HG03060 (cell line): ENCODE measurements around the gene PRSS36.
"Not testable (repeated sequence)": the region's sequence is repeated elsewhere in the genome, so short reads cannot be mapped to it uniquely, and the experiment has no call there.

ENCODE experiments used
- ATAC-seq: cut with Tn5 transposase; IDR thresholded peaks from one replicate; pipeline ENCODE4 v1.9.1; 2021; ENCODE audit warnings: low read depth, moderate number of reproducible peaks; ENCODE audit not compliant: unreplicated experiment

The PRSS36 gene

GRCh38 chr16:31184888-31185287, 35.0 kb upstream of the PRSS36 start:
- no peak for ATAC-seq

- no peak for ATAC-seq
Measured at GRCh38 chr16:31183432-31184428, 33.9 kb upstream of the PRSS36 start.

- ATAC-seq = no peak
Measured at GRCh38 chr16:31182391-31182790, 32.5 kb upstream of the PRSS36 start.

- ATAC-seq = no peak
Measured at GRCh38 chr16:31181102-31181830, 31.4 kb upstream of the PRSS36 start.

- ATAC-seq = peak; percentile 57
Measured at GRCh38 chr16:31179747-31180459, 30.0 kb upstream of the PRSS36 start, which contains the start of gene FUS. Gene FUS, plus strand, starts transcription at chr16:31180139. Its CDS starts 76 bp downstream, at chr16:31180215.

GRCh38 chr16:31179219-31179746, 29.4 kb upstream of the PRSS36 start:
- ATAC-seq = no peak

GRCh38 chr16:31177136-31177535, 27.3 kb upstream of the PRSS36 start:
- no peak for ATAC-seq

GRCh38 chr16:31170048-31170447, 20.2 kb upstream of the PRSS36 start:
- ATAC-seq = not testable (repeated sequence)

GRCh38 chr16:31168848-31169247, 19.0 kb upstream of the PRSS36 start:
- no peak for ATAC-seq

- no peak for ATAC-seq
Measured at GRCh38 chr16:31167315-31167714, 17.4 kb upstream of the PRSS36 start.

- no peak for ATAC-seq
Measured at GRCh38 chr16:31157136-31157535, 7.3 kb upstream of the PRSS36 start.

GRCh38 chr16:31150976-31151375, 1.1 kb upstream of the PRSS36 start:
- not testable (repeated sequence) for ATAC-seq

GRCh38 chr16:31149332-31149731, 534 bp downstream of the PRSS36 start:
- no peak for ATAC-seq

GRCh38 chr16:31148896-31149295, 970 bp downstream of the PRSS36 start:
- no peak for ATAC-seq

- ATAC-seq = no peak
Measured at GRCh38 chr16:31148281-31148728, 1.6 kb downstream of the PRSS36 start.

GRCh38 chr16:31147574-31147973, 2.3 kb downstream of the PRSS36 start:
- ATAC-seq = no peak

- ATAC-seq = no peak
Measured at GRCh38 chr16:31145398-31145990, 4.4 kb downstream of the PRSS36 start.

GRCh38 chr16:31144418-31144817, 5.4 kb downstream of the PRSS36 start:
- not testable (repeated sequence) for ATAC-seq

GRCh38 chr16:31143694-31144148, 6.1 kb downstream of the PRSS36 start:
- no peak for ATAC-seq
